ENCODE data around the gene NOTCH2. TPM values are rescaled to one million over a fixed set of nuclear protein-coding genes. Genes with fewer than 3 reads are reported as not detected.

Gene NOTCH2
- total RNA-seq, 6 experiments from 2014 or later, result 32.4 to 75.2 (median 49.0) TPM

DNA sequence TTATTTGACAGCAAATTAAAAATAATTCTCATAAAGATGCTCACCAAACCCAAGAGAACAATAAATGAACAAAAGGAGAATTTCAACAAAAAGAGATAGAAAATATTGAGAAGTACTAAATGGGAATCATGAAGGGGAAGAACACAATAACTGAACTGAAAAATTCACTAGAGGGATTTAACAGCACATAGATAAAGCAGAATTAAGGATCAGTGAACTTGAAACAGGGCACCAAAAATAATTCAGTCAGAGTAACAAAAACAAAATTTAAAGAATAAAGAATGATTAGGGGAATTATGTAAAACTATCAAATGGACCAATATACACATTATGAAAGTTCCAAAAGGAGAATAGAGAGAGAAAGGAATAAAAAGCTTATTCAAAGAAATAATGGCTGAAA lies 181.0 kb downstream of the NOTCH2 start:
- H3K36me3 ChIP-seq, result no peaks in the 10 kb centered on the region
- no peak for DNase-seq
- no peaks in the 10 kb centered on the region for H3K27me3 ChIP-seq
- peaks cover 0 to 8% (median 4%) of the 10 kb centered on the region in 4 donors for H3K4me1 ChIP-seq
- H3K9me3 ChIP-seq, result no peaks in the 10 kb centered on the region
- no peak for TF ChIP-seq POLR2A (IDR thresholded peaks at IDR 0.05)
- TF ChIP-seq, protein P1, sequence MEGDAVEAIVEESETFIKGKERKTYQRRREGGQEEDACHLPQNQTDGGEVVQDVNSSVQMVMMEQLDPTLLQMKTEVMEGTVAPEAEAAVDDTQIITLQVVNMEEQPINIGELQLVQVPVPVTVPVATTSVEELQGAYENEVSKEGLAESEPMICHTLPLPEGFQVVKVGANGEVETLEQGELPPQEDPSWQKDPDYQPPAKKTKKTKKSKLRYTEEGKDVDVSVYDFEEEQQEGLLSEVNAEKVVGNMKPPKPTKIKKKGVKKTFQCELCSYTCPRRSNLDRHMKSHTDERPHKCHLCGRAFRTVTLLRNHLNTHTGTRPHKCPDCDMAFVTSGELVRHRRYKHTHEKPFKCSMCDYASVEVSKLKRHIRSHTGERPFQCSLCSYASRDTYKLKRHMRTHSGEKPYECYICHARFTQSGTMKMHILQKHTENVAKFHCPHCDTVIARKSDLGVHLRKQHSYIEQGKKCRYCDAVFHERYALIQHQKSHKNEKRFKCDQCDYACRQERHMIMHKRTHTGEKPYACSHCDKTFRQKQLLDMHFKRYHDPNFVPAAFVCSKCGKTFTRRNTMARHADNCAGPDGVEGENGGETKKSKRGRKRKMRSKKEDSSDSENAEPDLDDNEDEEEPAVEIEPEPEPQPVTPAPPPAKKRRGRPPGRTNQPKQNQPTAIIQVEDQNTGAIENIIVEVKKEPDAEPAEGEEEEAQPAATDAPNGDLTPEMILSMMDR (IDR thresholded peaks at IDR 0.05), result no peak
- H3K4me3 ChIP-seq, result no peak overlapping the region
- H3K27ac ChIP-seq, result no peak overlapping the region
- intact Hi-C loops (cut with DNase I), result no loop called here
- no peak for ATAC-seq

DNA sequence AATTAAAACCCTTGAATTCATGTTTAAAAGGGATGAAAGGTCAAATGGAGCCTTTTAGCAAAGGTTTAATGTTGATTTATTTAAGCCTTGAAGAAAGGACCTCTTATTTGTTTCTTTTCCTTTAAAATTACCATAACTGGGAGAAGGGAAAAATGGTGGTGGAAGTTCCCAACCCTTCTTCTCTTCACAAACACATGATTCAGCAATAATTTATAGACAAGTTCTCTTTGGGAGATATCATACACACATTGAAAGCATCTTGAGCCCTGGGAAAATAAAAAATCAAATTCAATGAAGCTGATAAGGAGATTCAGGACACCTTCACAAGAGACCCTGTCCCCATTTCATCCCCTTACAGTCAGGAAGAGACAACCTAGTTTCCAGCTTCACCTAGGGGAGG lies 182.0 kb downstream of the NOTCH2 start:
- ATAC-seq, result no peak
- no peak for DNase-seq
- Histone ChIP-seq H3K9me3 (no peaks in the 10 kb centered on the region), H3K4me3 (no peak overlapping the region), H3K27ac (no peak overlapping the region), H3K4me1 (no peaks in the 10 kb centered on the region), H3K36me3 (no peaks in the 10 kb centered on the region), H3K27me3 (no peaks in the 10 kb centered on the region)
- intact Hi-C loops (cut with DNase I), result no loop called here
- no peak for TF ChIP-seq POLR2A (IDR thresholded peaks at IDR 0.05)
- TF ChIP-seq, protein P1 (IDR thresholded peaks at IDR 0.05), result no peak

DNA sequence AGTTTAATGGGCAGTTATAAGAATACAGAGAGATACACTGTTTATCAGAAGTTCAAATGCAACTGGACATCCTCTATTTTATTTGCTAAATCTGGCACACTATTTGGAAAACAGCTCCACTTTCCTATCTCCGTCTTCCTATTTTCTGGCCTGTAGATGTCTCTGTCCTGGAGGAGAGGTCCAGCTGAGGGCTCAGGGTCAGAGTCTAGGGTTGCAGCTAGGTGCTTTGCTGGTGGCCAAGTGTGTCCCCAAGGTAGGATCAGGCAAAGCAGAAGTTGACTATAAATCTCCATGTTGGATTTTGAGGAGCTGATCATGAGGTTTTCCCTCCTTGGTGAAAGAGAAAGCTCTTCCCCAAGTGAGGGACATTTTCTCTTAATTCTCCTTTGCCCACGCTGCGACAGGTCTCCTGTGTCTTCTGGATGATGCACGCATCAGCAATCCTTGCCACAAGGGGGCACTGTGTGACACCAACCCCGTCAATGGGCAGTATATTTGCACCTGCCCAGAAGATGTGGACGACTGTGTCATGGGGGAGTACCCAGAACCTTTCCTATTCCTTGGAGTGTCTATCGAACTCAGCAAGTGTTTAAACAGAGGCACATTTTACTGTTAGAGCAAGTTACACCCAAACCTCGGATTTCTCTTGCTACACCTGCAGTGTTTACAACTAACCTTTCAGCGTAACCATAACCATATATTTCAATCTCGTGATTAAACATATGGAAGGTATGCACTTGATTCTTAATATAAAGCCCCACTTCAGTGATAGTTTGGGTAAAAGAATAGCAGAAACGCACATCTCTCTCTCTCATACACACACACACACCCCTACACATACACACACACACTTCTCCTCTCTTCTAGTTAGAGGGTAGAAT lies 183.3 kb downstream of the NOTCH2 start:
- no peak for TF ChIP-seq POLR2A (IDR thresholded peaks at IDR 0.05)
- TF ChIP-seq, protein P1 (IDR thresholded peaks at IDR 0.05), result peak; percentile 71 to 90 (median 88)
- Histone ChIP-seq H3K9me3 (no peaks in the 10 kb centered on the region), H3K4me1 (no peaks in the 10 kb centered on the region), H3K27ac (no peak overlapping the region), H3K4me3 (no peak overlapping the region), H3K27me3 (no peaks in the 10 kb centered on the region), H3K36me3 (no peaks in the 10 kb centered on the region)
- 42% methylated on average over 10 of the region's 11 CpGs for WGBS (ENCODE audit: insufficient coverage, low coverage, low lambda C conversion rate, missing lambda C conversion rate)
- peak; percentile 95 to 97 (median 96) for ATAC-seq
- DNase-seq, result peak; percentile 60 to 72 (median 70)
- intact Hi-C loops (cut with DNase I), result no loop called here

DNA sequence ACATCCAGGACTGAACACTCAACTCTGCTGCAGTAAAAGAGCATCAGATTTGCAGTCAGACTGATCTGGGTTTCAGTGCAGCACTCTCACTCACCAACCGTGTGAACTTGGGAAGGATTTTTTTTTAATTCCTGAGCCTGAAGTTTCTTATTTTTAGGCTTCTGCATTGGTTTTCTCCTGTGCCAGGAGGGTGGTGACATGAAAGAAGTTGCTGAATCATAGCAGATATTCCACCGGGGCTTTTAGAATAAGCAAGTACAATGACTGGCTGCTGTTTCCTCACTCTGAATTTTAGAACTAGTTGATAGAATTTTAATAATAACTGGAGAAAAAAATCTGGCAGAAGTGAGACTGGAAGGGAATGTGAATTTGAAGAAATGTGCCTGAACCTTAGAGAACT lies 184.8 kb downstream of the NOTCH2 start:
- H3K4me3 ChIP-seq, result no peak overlapping the region
- H3K27ac ChIP-seq, result no peak overlapping the region
- no peaks in the 10 kb centered on the region for H3K9me3 ChIP-seq
- H3K4me1 ChIP-seq, result no peaks in the 10 kb centered on the region
- no peak for DNase-seq
- no peak for TF ChIP-seq POLR2A (IDR thresholded peaks at IDR 0.05)
- TF ChIP-seq, protein P1 (IDR thresholded peaks at IDR 0.05), result no peak
- no peaks in the 10 kb centered on the region for H3K27me3 ChIP-seq
- 28% methylated on average over 2 of the region's 2 CpGs for WGBS (ENCODE audit: insufficient coverage, low coverage, low lambda C conversion rate, missing lambda C conversion rate)
- intact Hi-C loops (cut with DNase I), result no loop called here
- ATAC-seq, result no peak
- H3K36me3 ChIP-seq, result no peaks in the 10 kb centered on the region

Data from right lobe of liver (tissue), 6 donors.